Kidney (tissue), 14 donors: ENCODE measurements around the gene CRYZL1. TPM values are rescaled to one million over a fixed set of nuclear protein-coding genes. Genes with fewer than 3 reads are reported as not detected.

Source experiments
- DNase-seq, 5 donors: peaks; one replicate each; pipeline ENCODE4 v3.0.0-alpha.2; 2013 to 2020
- FAIRE-seq: peaks from 2 replicates; lab custom pipeline; 2012; peaks lifted over from hg19 to GRCh38; lab: Jason Lieb, UNC
- H3K27ac ChIP-seq, 2 donors: one replicate each; pipeline ENCODE4 v1.7.0; 2013; ENCODE audit warnings: low read depth in 2 of 2, low read length in 2 of 2, inconsistent platforms in 1 of 2
- H3K27me3 ChIP-seq: one replicate; pipeline ENCODE4 v1.7.1; 2013; ENCODE audit warnings: low read length, inconsistent platforms; ENCODE audit not compliant: control insufficient read depth, insufficient read depth
- H3K36me3 ChIP-seq, 3 donors: one replicate each; pipeline versions ENCODE4 v1.7.0 to v1.7.1; 2013; ENCODE audit warnings: low read length in 3 of 3, control low read depth in 1 of 3, inconsistent platforms in 1 of 3; ENCODE audit not compliant: insufficient read depth in 3 of 3, control insufficient read depth in 2 of 3
- H3K4me1 ChIP-seq, 3 donors: one replicate each; pipeline versions ENCODE4 v1.7.0 to v1.7.1; 2013; ENCODE audit warnings: low read length in 3 of 3, inconsistent platforms in 1 of 3, low read depth in 1 of 3; ENCODE audit not compliant: control insufficient read depth in 2 of 3, insufficient read depth in 2 of 3
- H3K4me3 ChIP-seq, 3 donors: one replicate each; pipeline versions ENCODE4 v1.7.0 to v1.8.1; 2013; ENCODE audit warnings: low read length in 3 of 3, control low read depth in 1 of 3, inconsistent platforms in 1 of 3
- H3K9ac ChIP-seq, 3 donors: one replicate each; pipeline versions ENCODE4 v1.7.0 to v1.7.1; 2013; ENCODE audit warnings: low read length in 3 of 3, control low read depth in 1 of 3, inconsistent platforms in 1 of 3
- H3K9me3 ChIP-seq, 3 donors: one replicate each; pipeline versions ENCODE4 v1.7.0 to v1.7.1; 2013; ENCODE audit warnings: low read length in 3 of 3, control low read depth in 1 of 3, inconsistent platforms in 1 of 3; ENCODE audit not compliant: control insufficient read depth in 2 of 3, insufficient read depth in 1 of 3
- intact Hi-C: fragments of 100-400 bp; cut with DNase I; formaldehyde crosslinking; loops from one replicate; pipeline ENCODE4 v1.11.1; 2022
- polyA plus RNA-seq: library from polyadenylated mRNA; stranded (reverse); fragments of 350-450 nt; fragmentation: Illumina TruSeq; extraction: RNeasy Lipid Tissue Mini Kit (QIAGEN cat#74804); gene quantifications from one replicate; pipeline ENCODE4 v1.2.3, GENCODE V29; 2014; ENCODE audit warnings: low read depth, low replicate concordance; ENCODE audit not compliant: insufficient read depth
- total RNA-seq: library from RNA; stranded (reverse); fragmentation: NEBNext Ultra II Directional; extraction: Animal tissue kit (Norgen Biotek cat#: 25700); gene quantifications from one replicate; pipeline ENCODE4 v1.2.1, GENCODE V29; 2021
- TF ChIP-seq, protein P1 (sequence below): IDR thresholded peaks from 3 replicates; pipeline ENCODE4 v1.5.1; 2012; ENCODE audit warnings: mild to moderate bottlenecking, moderate library complexity, borderline replicate concordance; ENCODE audit not compliant: insufficient read depth; ENCODE audit errors: extremely low read depth
- donor health status: control.
- donor health status: control.
- donor health status: control.
- donor health status: control.
- donor health status: control.
- donor health status: DM: yes; HTN: yes; CAD: no.
- donor health status: Normal renal cell carcinoma (clear cell type).

The CRYZL1 gene
- total and polyA plus RNA-seq, 2 donors from 2014 or later, result 34.1 to 40.8 TPM

DNA sequence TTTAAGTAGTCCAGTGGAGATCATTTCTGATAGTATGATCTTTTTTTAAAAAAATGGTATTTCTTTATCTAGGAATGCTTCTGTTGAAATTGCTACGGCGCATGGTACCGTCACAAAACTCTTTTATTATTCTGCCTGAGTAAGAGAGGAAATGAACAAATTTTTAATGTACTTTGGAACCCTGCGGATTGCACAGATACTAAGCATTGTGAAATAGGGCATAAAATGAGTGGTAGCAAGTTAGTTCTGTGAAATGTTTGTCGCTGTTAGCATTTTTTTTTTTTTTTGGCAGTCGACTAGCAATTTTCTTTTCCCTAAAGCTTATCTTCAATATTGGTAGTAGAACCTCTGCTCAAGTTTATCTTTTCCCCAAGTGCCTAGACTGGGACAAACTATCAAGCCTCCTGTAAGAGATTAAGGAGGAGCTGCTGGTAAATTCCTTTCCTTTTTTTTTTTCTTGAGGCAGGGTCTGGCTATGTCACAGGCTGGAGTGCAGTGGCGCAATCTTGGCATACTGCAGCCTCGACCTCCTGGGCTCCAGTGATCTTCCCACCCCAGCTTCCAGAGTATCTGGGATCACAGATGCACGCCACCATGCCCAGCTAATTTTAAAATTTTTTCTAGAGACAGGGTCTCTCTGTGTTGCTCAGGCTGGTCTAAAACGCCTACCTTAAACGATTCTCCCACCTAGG, 3.0 kb upstream of the CRYZL1 start:
- H3K27me3 ChIP-seq, result no peaks in the 10 kb centered on the region
- H3K36me3 ChIP-seq, result no peaks in the 10 kb centered on the region
- DNase-seq, result no peak
- TF ChIP-seq, protein P1, sequence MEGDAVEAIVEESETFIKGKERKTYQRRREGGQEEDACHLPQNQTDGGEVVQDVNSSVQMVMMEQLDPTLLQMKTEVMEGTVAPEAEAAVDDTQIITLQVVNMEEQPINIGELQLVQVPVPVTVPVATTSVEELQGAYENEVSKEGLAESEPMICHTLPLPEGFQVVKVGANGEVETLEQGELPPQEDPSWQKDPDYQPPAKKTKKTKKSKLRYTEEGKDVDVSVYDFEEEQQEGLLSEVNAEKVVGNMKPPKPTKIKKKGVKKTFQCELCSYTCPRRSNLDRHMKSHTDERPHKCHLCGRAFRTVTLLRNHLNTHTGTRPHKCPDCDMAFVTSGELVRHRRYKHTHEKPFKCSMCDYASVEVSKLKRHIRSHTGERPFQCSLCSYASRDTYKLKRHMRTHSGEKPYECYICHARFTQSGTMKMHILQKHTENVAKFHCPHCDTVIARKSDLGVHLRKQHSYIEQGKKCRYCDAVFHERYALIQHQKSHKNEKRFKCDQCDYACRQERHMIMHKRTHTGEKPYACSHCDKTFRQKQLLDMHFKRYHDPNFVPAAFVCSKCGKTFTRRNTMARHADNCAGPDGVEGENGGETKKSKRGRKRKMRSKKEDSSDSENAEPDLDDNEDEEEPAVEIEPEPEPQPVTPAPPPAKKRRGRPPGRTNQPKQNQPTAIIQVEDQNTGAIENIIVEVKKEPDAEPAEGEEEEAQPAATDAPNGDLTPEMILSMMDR, result no peak
- H3K9me3 ChIP-seq, result no peaks in the 10 kb centered on the region
- peak overlapping the region in 2 of 3 donors; percentile 80 to 84 for H3K4me3 ChIP-seq
- H3K9ac ChIP-seq, result peak overlapping the region in 1 of 3 donors; percentile 49
- peaks cover 2 to 12% (median 2%) of the 10 kb centered on the region in 3 donors for H3K4me1 ChIP-seq
- intact Hi-C loops, result no loop called here
- H3K27ac ChIP-seq, result peak overlapping the region in 1 of 2 donors; percentile 5
- FAIRE-seq, result no peak

DNA sequence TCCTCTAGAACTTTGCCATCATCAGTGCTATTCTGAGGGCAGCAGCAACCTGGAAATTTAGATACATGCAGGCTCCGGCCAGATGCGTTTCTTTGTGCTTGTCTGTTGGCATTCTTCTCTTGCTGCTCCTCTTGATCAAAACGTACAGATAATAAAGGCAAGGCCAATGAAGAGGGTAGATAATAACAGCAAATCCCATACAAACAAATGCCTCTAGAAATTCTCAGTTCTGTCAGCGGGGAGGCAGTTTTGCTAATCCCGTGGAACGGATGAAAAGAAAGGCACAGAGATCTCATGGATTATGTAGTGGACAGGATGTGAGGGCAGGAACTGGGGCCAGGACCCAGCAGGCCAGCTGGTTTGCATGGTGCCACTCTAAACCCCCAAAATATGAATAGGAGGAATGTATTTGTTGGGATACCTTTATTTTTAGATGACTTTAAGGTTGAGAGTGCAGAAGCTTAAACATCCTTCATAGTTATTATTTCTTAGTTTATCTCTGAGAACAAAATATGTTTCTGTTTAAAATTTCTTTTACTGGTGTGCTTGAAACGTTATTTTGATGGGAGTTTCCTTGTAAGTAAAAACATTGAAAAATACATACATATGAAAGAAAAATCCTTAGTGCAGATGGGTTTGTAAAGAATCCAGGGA, 2.2 kb upstream of the CRYZL1 start:
- H3K27ac ChIP-seq, result peak overlapping the region in 1 of 2 donors; percentile 5
- FAIRE-seq, result no peak
- H3K4me1 ChIP-seq, result peaks cover 2 to 6% (median 2%) of the 10 kb centered on the region in 3 donors
- H3K27me3 ChIP-seq, result no peaks in the 10 kb centered on the region
- intact Hi-C loops, result no loop called here
- peak overlapping the region; percentile 20 to 54 (median 49) for H3K9ac ChIP-seq
- DNase-seq, result peak in 2 of 5 donors; percentile 47 to 49
- H3K4me3 ChIP-seq, result peak overlapping the region; percentile 71 to 84 (median 80)
- H3K9me3 ChIP-seq, result no peaks in the 10 kb centered on the region
- TF ChIP-seq, protein P1, result no peak
- no peaks in the 10 kb centered on the region for H3K36me3 ChIP-seq

DNA sequence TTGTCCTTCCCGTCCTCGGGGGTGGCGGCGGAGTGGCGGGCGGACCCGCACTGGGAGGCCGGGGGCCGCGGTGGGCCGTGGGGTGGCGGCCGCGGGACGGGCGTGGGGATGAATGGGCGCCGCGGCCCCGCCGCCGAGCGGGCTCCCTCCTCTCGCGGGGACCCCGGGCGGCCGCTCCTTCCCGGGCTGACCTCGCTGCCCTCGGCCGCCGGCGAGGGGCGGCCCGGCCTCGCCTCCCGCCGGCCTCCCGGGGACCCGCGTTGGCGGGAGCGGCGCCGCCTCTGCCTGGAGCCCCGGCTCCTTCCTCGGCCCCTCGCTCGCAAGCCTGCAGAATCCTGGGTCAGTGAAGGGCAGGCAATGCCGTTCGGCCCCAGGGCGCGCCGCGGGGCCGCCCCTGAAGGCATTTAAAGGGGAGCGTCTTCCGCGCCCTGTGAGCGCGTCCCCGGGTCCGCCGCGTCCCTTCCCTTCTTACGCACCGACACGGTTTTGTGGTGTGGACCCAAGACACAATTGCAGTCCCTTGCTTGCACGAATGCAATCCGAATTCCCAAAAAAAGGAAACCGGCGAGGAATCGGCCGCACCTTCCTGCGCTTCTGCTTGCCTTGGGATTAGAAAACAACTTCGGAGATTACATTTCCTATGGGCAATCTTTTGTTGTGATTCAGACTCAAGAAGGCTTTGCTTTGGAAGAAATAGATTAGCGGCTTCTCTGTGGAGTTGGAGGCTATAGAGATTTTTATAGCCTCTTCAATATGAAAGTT, 1.5 kb upstream of the CRYZL1 start:
- Histone ChIP-seq H3K4me1 (peaks cover 2 to 6% (median 2%) of the 10 kb centered on the region in 3 donors), H3K27me3 (no peaks in the 10 kb centered on the region), H3K9ac (peak overlapping the region; percentile 20 to 54 (median 49)), H3K4me3 (peak overlapping the region; percentile 71 to 84 (median 80)), H3K36me3 (no peaks in the 10 kb centered on the region), H3K27ac (peak overlapping the region; percentile 72 to 79), H3K9me3 (no peaks in the 10 kb centered on the region)
- intact Hi-C loops, result no loop called here
- DNase-seq (peak; percentile 41 to 87 (median 64)), FAIRE-seq (no peak)
- TF ChIP-seq, protein P1, result no peak
